Coronary artery (tissue), 2 donors: Measurements from ENCODE around the gene DENND2A.
"Not testable (repeated sequence)": the region's sequence is repeated elsewhere in the genome, so short reads cannot be mapped to it uniquely, and the experiment has no call there.

ENCODE experiments used
- DNase-seq: peaks from one replicate; pipeline ENCODE4 v3.0.0-alpha.2; 2017; ENCODE audit warnings: low spot score
- H3K27ac ChIP-seq, 2 donors: fragments of 200-600 bp; sonication (generic); one replicate each; pipeline ENCODE4 v1.5.1; 2016 to 2019
- H3K4me3 ChIP-seq: fragments of 200-600 bp; sonication (generic); 2 replicates; pipeline ENCODE4 v1.5.1; 2016; ENCODE audit warnings: mild to moderate bottlenecking, moderate library complexity
- TF ChIP-seq, protein P1 (sequence below): fragments of 200-600 bp; sonication (generic); IDR thresholded peaks from one replicate; pipeline ENCODE4 v1.5.1; 2019; ENCODE audit warnings: antibody characterized with exemption

DENND2A gene

DNA sequence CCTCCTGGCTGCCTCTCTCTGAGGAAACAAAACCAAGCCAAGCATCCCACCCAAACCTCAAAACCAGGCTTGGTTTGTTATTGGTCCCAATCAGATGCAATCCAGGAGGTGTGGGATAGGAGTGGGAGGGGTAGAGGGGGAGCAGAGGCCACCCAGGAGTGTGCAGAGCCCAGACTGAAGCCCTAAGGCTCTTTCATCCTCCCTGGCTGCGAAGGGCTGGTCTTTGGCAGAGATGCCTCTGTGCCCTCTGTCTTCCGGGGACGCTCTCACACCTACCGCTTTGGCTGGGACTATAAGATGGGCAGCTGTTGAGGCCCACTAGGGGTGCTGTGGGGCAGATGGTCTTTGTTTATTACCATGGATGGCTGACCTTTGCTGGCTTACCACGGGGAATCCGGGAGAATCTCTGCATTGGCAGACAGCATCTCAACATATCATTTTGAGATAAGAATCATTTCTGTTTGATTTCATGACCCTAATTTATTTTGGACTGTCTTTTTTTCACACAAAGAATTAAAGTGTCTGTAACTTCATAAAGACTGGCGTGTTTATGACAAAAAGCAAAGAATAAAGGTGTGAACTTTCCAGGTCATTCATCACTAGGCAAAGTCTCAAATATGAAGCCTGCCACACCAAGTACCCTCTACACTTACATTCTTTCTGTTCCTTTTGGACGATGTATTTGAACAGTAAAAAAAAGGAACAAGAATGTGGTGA, 6.5 kb upstream of the DENND2A start:
- Histone ChIP-seq H3K27ac (no peak overlapping the region), H3K4me3 (no peak overlapping the region)
- no peak for DNase-seq
- TF ChIP-seq, protein P1, sequence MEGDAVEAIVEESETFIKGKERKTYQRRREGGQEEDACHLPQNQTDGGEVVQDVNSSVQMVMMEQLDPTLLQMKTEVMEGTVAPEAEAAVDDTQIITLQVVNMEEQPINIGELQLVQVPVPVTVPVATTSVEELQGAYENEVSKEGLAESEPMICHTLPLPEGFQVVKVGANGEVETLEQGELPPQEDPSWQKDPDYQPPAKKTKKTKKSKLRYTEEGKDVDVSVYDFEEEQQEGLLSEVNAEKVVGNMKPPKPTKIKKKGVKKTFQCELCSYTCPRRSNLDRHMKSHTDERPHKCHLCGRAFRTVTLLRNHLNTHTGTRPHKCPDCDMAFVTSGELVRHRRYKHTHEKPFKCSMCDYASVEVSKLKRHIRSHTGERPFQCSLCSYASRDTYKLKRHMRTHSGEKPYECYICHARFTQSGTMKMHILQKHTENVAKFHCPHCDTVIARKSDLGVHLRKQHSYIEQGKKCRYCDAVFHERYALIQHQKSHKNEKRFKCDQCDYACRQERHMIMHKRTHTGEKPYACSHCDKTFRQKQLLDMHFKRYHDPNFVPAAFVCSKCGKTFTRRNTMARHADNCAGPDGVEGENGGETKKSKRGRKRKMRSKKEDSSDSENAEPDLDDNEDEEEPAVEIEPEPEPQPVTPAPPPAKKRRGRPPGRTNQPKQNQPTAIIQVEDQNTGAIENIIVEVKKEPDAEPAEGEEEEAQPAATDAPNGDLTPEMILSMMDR, result peak; percentile 18

DNA sequence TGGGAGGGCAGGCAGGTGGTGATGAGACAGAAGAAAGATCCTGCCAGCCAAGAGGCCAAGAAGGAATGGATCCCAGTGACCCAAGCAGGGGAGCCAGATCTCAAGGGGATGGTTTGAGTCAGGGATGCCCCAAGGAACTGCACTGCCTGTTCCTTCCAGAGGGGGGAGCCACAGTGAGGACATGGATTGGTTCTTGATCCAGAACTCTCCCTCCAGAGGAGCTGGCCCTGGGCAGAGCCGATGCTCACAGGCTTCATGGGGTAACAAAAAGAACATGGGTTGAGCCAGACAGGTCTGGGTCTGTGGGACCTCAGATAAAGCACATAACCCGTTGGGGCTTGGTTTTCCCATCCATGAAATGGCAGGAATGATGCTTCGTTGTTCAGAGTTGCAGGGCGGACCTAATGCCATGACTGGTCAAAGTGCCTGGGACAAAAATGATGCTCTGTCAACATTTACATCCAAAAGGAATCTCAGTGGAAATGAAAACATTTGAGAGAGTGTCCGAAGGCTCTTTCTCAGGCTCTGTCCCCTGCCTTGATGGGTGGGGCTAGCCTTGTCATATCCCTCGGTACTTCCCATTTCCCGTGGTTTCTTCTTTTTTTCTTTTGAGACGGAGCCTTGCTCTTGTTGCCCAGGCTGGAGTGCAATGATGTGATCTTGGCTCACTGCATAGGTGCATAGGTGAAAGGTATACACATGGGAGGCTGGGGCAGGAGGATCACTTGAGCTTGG, 4.7 kb upstream of the DENND2A start:
- Histone ChIP-seq H3K4me3 (no peak overlapping the region), H3K27ac (no peak overlapping the region)
- DNase-seq, result no peak
- TF ChIP-seq, protein P1, result no peak

DNA sequence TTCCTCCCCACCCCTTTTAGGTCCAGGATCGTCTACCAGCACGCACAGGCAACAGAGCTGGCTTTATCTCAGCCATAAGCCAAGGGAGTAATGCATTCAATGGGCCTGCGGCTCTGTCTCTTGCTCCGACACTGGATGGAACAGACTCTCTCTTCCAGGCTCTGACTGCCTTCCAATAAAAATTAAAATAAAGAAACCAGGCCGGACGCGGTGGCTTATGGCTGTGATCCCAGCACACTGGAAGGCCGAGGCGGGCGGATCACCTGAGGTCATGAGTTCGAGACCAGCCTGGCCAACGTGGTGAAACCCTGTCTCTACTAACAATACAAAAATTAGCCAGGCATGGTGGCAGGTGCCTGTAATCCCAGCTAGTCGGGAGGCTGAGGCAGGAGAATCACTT, 4.1 kb upstream of the DENND2A start:
- not testable (repeated sequence) for DNase-seq

DNA sequence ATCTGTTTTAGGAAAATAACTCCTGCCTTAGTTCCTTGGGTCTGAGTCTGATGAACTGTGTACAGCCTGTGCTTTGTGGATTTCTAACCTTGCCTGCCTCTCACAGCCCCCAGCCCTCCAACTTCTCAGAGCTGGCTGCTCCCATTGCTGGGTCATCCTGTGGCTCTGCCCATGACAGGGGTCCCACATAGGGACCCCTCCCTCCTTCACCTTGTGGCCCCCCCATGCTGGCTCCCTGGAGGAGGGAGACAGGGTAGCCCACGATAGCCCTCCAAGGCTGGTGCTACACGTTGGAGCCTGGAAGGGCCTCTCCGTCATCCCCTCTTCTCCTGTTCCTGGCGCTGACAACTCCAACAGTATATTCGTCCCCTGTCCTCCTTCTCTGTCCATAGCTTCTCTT, 2.8 kb upstream of the DENND2A start:
- DNase-seq, result no peak
- TF ChIP-seq, protein P1, result no peak
- no peak overlapping the region for H3K27ac ChIP-seq
- H3K4me3 ChIP-seq, result no peak overlapping the region

More for the DNA sequence above, 4.1 kb upstream of the DENND2A start:
- H3K27ac ChIP-seq, H3K4me3 ChIP-seq: not testable (repeated sequence)

DNA sequence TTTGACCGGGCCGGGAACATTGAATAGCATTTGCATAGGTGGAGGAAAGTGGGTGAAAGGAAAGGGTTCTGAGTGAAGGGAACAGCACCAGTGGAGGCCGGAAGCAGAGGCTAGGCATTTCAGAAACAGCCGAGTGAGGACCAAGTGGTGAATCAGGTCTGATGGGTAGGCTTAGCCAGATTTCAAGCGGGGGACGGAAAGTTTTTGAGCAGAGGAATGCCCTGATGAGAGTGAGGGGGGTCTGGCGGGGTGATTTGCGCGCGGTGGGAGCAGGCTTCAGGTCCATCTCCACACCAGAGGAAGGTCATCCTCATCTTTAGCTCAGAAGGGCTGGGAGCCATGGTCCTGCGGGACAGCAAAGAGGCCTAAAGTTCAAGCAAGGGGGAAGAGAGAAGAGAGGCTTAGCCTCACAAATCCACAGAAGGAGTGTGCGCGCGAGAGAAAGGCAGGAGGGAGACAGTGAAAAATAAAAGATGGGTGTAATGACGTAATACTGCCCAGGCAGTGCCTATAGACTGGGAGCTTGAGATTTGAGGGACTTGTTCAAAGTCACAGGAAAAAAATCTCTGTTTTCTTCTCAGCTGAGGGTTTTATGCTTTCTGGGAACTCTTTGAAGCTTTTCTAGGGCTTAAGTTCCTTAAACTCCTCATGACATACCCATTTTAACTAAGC, 1.0 kb upstream of the DENND2A start:
- DNase-seq, result no peak
- H3K4me3 ChIP-seq, result peak overlapping the region; percentile 81
- TF ChIP-seq, protein P1, result no peak
- peak overlapping the region in 1 of 2 donors; percentile 88 for H3K27ac ChIP-seq

DNA sequence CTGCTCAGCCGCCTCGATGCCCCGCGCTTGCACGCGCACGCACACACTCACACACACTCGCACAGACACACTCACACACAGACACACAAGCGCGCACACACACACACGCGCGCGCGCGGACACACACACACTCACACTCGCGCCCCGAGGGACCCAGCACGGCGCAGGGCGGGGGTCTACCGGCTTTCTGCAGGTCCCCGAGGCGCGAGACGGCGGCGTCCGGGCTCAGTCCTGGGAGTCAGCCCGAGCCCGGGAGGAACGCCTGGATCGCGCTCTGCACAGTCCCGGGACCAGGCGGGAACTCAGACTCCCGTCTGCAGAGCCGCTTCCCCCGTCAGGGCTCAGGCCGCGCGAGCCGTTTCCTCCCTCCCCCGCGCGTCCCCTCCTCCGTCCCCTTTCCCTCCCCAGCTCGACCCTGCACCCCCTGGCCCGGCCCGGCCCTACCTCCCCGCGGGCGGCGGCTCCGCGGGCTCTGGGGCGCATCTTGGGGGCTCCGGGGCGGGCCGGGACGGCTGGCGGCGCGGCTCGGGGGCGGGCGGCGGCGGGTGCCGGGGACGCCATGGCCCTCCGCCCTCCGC, 464 bp downstream of the DENND2A start:
- Histone ChIP-seq H3K4me3 (peak overlapping the region; percentile 81), H3K27ac (peak overlapping the region; percentile 0 to 88)
- DNase-seq, result no peak
- TF ChIP-seq, protein P1, result no peak

DNA sequence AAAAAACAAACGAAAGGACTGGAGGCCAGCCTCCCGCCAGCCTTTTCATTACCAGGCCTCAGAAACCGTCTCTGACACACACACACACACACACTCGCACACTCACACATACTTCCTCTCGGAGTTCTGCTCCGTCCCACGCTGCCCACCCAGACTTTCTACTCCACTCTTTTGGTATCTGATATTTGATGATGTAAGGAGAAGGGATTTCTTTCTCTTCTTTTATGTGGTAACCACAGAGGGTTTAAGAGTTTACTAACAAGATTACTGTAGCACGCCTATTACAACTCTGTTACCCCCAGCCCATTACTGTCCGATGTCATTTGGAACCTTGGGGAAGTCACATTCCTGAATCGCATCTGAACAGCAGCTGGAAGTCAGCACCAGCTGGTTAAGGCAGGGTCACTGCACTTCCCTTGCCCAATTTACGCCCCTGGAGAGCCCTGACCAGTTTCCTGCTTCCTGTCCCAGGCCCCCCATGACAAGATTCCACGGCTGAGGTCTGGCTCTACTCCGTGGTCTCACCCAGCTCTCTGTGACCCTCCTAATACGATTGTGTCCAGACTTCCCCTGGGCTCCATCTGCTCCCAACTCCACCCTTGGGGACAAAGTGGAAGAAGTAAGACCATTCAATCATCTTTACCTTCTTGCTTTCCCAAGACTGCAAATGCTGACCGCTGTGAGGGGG, 1.1 kb downstream of the DENND2A start:
- TF ChIP-seq, protein P1, result no peak
- H3K27ac ChIP-seq, result peak overlapping the region; percentile 0 to 88
- H3K4me3 ChIP-seq, result peak overlapping the region; percentile 81
- DNase-seq, result no peak
